Coronary artery (tissue), 2 donors: ENCODE measurements around the gene UVRAG.

ENCODE experiments used
- DNase-seq: peaks from one replicate; pipeline ENCODE4 v3.0.0-alpha.2; 2017; ENCODE audit warnings: low spot score
- H3K27ac ChIP-seq, 2 donors: fragments of 200-600 bp; sonication (generic); one replicate each; pipeline ENCODE4 v1.5.1; 2016 to 2019
- H3K4me3 ChIP-seq: fragments of 200-600 bp; sonication (generic); 2 replicates; pipeline ENCODE4 v1.5.1; 2016; ENCODE audit warnings: mild to moderate bottlenecking, moderate library complexity
- TF ChIP-seq, protein P1 (sequence below): fragments of 200-600 bp; sonication (generic); IDR thresholded peaks from one replicate; pipeline ENCODE4 v1.5.1; 2019; ENCODE audit warnings: antibody characterized with exemption

UVRAG gene

GRCh38 chr11:75980031-75980430 lies 165.0 kb downstream of the UVRAG start:
- Histone ChIP-seq H3K4me3 (no peak overlapping the region), H3K27ac (no peak overlapping the region)
- TF ChIP-seq, protein P1, sequence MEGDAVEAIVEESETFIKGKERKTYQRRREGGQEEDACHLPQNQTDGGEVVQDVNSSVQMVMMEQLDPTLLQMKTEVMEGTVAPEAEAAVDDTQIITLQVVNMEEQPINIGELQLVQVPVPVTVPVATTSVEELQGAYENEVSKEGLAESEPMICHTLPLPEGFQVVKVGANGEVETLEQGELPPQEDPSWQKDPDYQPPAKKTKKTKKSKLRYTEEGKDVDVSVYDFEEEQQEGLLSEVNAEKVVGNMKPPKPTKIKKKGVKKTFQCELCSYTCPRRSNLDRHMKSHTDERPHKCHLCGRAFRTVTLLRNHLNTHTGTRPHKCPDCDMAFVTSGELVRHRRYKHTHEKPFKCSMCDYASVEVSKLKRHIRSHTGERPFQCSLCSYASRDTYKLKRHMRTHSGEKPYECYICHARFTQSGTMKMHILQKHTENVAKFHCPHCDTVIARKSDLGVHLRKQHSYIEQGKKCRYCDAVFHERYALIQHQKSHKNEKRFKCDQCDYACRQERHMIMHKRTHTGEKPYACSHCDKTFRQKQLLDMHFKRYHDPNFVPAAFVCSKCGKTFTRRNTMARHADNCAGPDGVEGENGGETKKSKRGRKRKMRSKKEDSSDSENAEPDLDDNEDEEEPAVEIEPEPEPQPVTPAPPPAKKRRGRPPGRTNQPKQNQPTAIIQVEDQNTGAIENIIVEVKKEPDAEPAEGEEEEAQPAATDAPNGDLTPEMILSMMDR = no peak
- DNase-seq = no peak

DNA sequence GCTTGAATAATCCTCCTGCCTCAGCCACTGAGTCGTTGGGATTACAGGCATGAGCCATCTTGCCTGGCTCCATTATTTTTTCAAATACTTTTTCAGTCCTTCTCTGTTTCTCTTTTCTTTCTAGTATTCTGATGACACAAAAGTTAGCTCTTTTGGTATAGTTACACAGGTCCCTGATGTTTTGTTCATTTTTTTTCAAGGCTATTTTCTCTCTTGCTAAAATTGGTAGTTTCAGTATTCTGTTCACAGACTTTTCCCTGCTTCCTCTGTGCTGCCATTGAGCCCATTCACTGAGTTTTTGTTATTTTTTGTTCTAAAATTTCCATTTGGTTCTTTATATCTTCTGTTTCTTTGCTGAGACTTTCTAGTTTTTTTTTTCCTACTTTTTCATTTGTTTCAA lies 166.5 kb downstream of the UVRAG start:
- no peak overlapping the region for H3K27ac ChIP-seq
- no peak for DNase-seq
- TF ChIP-seq, protein P1 = no peak
- H3K4me3 ChIP-seq = no peak overlapping the region

DNA sequence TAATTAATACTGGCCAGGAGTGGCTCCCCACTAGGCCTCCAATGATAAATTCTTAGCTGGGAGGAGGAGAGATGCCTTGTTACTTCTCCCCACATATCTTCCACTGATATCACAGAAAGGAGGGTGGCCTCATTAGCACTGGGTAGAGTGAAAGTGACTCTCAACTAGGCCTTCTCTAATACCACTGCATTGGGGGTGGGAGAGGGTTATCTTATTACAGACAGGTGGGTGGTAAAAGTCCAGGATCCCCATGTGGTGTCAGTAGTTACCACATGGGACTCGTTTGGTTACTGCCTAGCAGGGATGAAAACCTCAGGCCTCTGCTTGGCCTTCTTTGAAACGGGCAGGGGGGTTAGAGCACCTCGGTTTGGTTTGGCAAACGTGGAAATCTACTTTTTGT lies 167.3 kb downstream of the UVRAG start:
- no peak for DNase-seq
- Histone ChIP-seq H3K4me3 (no peak overlapping the region), H3K27ac (no peak overlapping the region)
- TF ChIP-seq, protein P1 = no peak

GRCh38 chr11:75986966-75987365 lies 172.0 kb downstream of the UVRAG start:
- no peak overlapping the region for H3K27ac ChIP-seq
- H3K4me3 ChIP-seq = no peak overlapping the region
- DNase-seq = no peak
- TF ChIP-seq, protein P1 = no peak

GRCh38 chr11:75993126-75993525 lies 178.1 kb downstream of the UVRAG start:
- DNase-seq = no peak
- Histone ChIP-seq H3K27ac (no peak overlapping the region), H3K4me3 (no peak overlapping the region)
- TF ChIP-seq, protein P1 = no peak

GRCh38 chr11:75994616-75995015 lies 179.6 kb downstream of the UVRAG start:
- TF ChIP-seq, protein P1 = no peak
- Histone ChIP-seq H3K27ac (no peak overlapping the region), H3K4me3 (no peak overlapping the region)
- DNase-seq = no peak

- no peak overlapping the region for H3K4me3 ChIP-seq
- H3K27ac ChIP-seq = no peak overlapping the region
- TF ChIP-seq, protein P1 = no peak
- no peak for DNase-seq
Observed at GRCh38 chr11:75996523-75997442, 181.8 kb downstream of the UVRAG start.
